ENCODE results near the gene LIPC. TPM values are rescaled to one million over a fixed set of nuclear protein-coding genes. Genes with fewer than 3 reads are reported as not detected.

The LIPC gene
- total RNA-seq, 1 experiment from 2014 or later, result not detected

GRCh38 chr15:58494567-58494966 is 62.8 kb downstream of the LIPC start:
- Histone ChIP-seq H2AFZ (ENCODE audit: low read depth, low read length, poor library complexity, severe bottlenecking) (no peak overlapping the region), H4K20me1 (ENCODE audit: insufficient read depth) (no peaks in the 10 kb centered on the region), H3K4me1 (ENCODE audit: control insufficient read depth in 1 of 2, insufficient read depth in 2 of 2, low read length in 2 of 2) (no peaks in the 10 kb centered on the region), H3K4me2 (ENCODE audit: low read length) (no peak overlapping the region), H3K4me3 (replicated peaks in 1 of 2; ENCODE audit: low read depth in 1 of 2, low read length in 2 of 2) (no peak overlapping the region), H3K9me3 (ENCODE audit: control insufficient read depth in 1 of 2, insufficient read depth in 1 of 2, low read depth in 1 of 2, low read length in 2 of 2) (no peaks in the 10 kb centered on the region), H3K79me2 (ENCODE audit: insufficient read depth, low read length) (no peaks in the 10 kb centered on the region), H3K36me3 (ENCODE audit: control insufficient read depth in 1 of 2, insufficient read depth in 2 of 2, low read length in 2 of 2) (no peaks in the 10 kb centered on the region), H3K27ac (ENCODE audit: low read depth, low read length) (no peak overlapping the region), H3K27me3 (ENCODE audit: insufficient read depth, low read length) (no peaks in the 10 kb centered on the region), H3K9me2 (ENCODE audit: insufficient read depth) (no peaks in the 10 kb centered on the region), H3K9ac (ENCODE audit: low read length) (no peak overlapping the region)
- intact Hi-C loops (cut with micrococcal nuclease), result no loop called here
- CTCF ChIA-PET, result no interaction called here
- POLR2A ChIA-PET, result no interaction called here
- DNase-seq (ENCODE audit: low read depth, low spot score) (no peak), ATAC-seq (no peak)
- BruUV-seq (replicated peaks), result no TSS peak
- RAD21 ChIA-PET (ENCODE audit: low non-redundant PET in 1 of 2, low total read pairs in 2 of 2, uncharacterized antibody in 2 of 2, unreplicated experiment in 2 of 2), result no interaction called here
- TF ChIP-seq SP1 (IDR thresholded peaks at IDR 0.05; ENCODE audit: low read depth) (no peak), REST (IDR thresholded peaks at IDR 0.05; ENCODE audit: low read depth) (no peak), ZBTB33 (IDR thresholded peaks at IDR 0.05; ENCODE audit: extremely low read depth, insufficient replicate concordance, low read length) (no peak), EGR1 (IDR thresholded peaks at IDR 0.05; ENCODE audit: low read depth) (no peak), ATF3 (IDR thresholded peaks at IDR 0.05) (no peak), EZH2 (IDR thresholded peaks at IDR 0.05) (no peak), MAX (IDR thresholded peaks at IDR 0.05) (no peak), ELF1 (IDR thresholded peaks at IDR 0.05; ENCODE audit: borderline replicate concordance, low read depth) (no peak), POLR2AphosphoS5 (IDR thresholded peaks at IDR 0.05; ENCODE audit: low read depth, low read length) (no peak), CTCF (IDR thresholded peaks at IDR 0.05 in 2 of 3, conservative IDR thresholded peaks at IDR 0.05 in 1 of 3; ENCODE audit: borderline replicate concordance in 1 of 3, insufficient read depth in 1 of 3, low read depth in 2 of 3, low read length in 2 of 3) (no peak), POLR2A (IDR thresholded peaks at IDR 0.05; ENCODE audit: borderline replicate concordance, extremely low read depth, insufficient read depth, insufficient read length) (no peak), CBX3 (IDR thresholded peaks at IDR 0.05; ENCODE audit: low read depth) (no peak), TCF7L2 (IDR thresholded peaks at IDR 0.05; ENCODE audit: borderline replicate concordance, extremely low read depth, insufficient read depth, insufficient read length) (no peak), SIN3A (IDR thresholded peaks at IDR 0.05; ENCODE audit: low read depth) (no peak), YY1 (IDR thresholded peaks at IDR 0.05; ENCODE audit: extremely low read depth, insufficient replicate concordance, low read depth, low read length) (no peak)
